Renal cortex interstitium (tissue), 3 donors: ENCODE data around the gene TNRC6C. TPM values are rescaled to one million over a fixed set of nuclear protein-coding genes. Genes with fewer than 3 reads are reported as not detected.

Experiments
- polyA plus RNA-seq, 3 donors: library from polyadenylated mRNA; unstranded; fragments of 120-200 nt; gene quantifications; one replicate each; pipeline ENCODE4 v1.2.1, GENCODE V29; 2013; ENCODE audit not compliant: insufficient read length in 3 of 3

Gene TNRC6C
- polyA plus RNA-seq, 3 donors: 11.5 to 18.6 (median 14.0) TPM

Other genes starting within 250 kb of the TNRC6C start
- gene TMC6, start 170.1 kb downstream of the TNRC6C start, polyA plus RNA-seq: 10 to 100 TPM; 26.0 to 42.0 (median 26.2) TPM
- 1 to 10 TPM; 1.1 to 3.5 (median 2.4) TPM for gene TMC8, start 172.1 kb downstream of the TNRC6C start, polyA plus RNA-seq
- under 1 TPM; 0.27 to 0.56 (median 0.33) TPM for gene C17orf99, start 187.7 kb downstream of the TNRC6C start, polyA plus RNA-seq
- gene SYNGR2, start 209.9 kb downstream of the TNRC6C start, polyA plus RNA-seq: 10 to 100 TPM; 52.8 to 75.7 (median 63.8) TPM
- gene TK1, start 228.3 kb downstream of the TNRC6C start, polyA plus RNA-seq: 10 to 100 TPM; 27.0 to 34.5 (median 28.7) TPM
- gene AFMID, start 228.7 kb downstream of the TNRC6C start, polyA plus RNA-seq: 10 to 100 TPM; 58.3 to 95.7 (median 65.7) TPM